Uterus (tissue), 4 donors: Measurements from ENCODE around the gene ARL8A. TPM values are rescaled to one million over a fixed set of nuclear protein-coding genes. Genes with fewer than 3 reads are reported as not detected.

Source experiments
- DNase-seq, 2 donors: peaks; one replicate each; pipeline ENCODE4 v3.0.0-alpha.2; 2019 to 2020
- H3K27ac ChIP-seq, 2 donors: fragments of 200-600 bp; sonication (generic); 1 replicate in 1 of 2; 2 replicates in 1 of 2; pipeline ENCODE4 v1.5.1; 2016 to 2018
- H3K27me3 ChIP-seq, 2 donors: fragments of 200-600 bp; sonication (generic); one replicate each; pipeline ENCODE4 v1.5.1; 2018 to 2019; ENCODE audit warnings: control low read depth in 1 of 2
- H3K36me3 ChIP-seq, 2 donors: fragments of 200-600 bp; sonication (generic); one replicate each; pipeline ENCODE4 v1.5.1; 2019; ENCODE audit warnings: control low read depth in 1 of 2
- H3K4me1 ChIP-seq, 2 donors: fragments of 200-600 bp; sonication (generic); one replicate each; pipeline ENCODE4 v1.5.1; 2018 to 2019; ENCODE audit warnings: control low read depth in 1 of 2
- H3K4me3 ChIP-seq, 2 donors: fragments of 200-600 bp; sonication (generic); 1 replicate in 1 of 2; 2 replicates in 1 of 2; pipeline ENCODE4 v1.5.1; 2018 to 2019; ENCODE audit warnings: mild to moderate bottlenecking in 1 of 2
- H3K9me3 ChIP-seq, 2 donors: fragments of 200-600 bp; sonication (generic); one replicate each; pipeline ENCODE4 v1.5.1; 2019; ENCODE audit warnings: control low read depth in 1 of 2
- CTCF ChIP-seq, 4 experiments: fragments of 200-600 bp in 2 of 4; fragments of 450-650 bp in 2 of 4; sonication (generic) in 2 of 4; IDR thresholded peaks; one replicate each; pipeline ENCODE4 v1.5.1; 2016 to 2019; ENCODE audit warnings: antibody characterized with exemption in 4 of 4, mild to moderate bottlenecking in 2 of 4, moderate library complexity in 1 of 4
- POLR2A ChIP-seq, 2 donors: fragments of 450-650 bp; IDR thresholded peaks; one replicate each; pipeline ENCODE4 v1.6.1; 2016; ENCODE audit warnings: antibody characterized with exemption in 2 of 2, mild to moderate bottlenecking in 1 of 2, moderate library complexity in 1 of 2
- intact Hi-C: fragments of 100-400 bp; cut with DNase I; formaldehyde crosslinking; loops from one replicate; pipeline ENCODE4 v1.15.1; 2023; ENCODE audit warnings: low total_unique reads
- total RNA-seq, 4 donors: library from RNA; depleted of rRNA in 3 of 4; stranded (reverse); fragments of >200 nt in 3 of 4; gene quantifications; one replicate each; pipeline versions ENCODE4 v1.1.0 to v1.2.4, GENCODE V29; 2014 to 2023
- donor health status: DM: yes; HTN: yes; CAD: no.

The ARL8A gene
- total RNA-seq, 4 donors from 2014 or later, result 4.6 to 86.2 (median 18.7) TPM

GRCh38 chr1:202158810-202159533 lies 14.4 kb upstream of the ARL8A start:
- Histone ChIP-seq H3K27me3 (no peaks in the 10 kb centered on the region), H3K9me3 (no peaks in the 10 kb centered on the region), H3K36me3 (no peaks in the 10 kb centered on the region), H3K4me1 (no peaks in the 10 kb centered on the region), H3K4me3 (no peak overlapping the region), H3K27ac (no peak overlapping the region)
- DNase-seq, result no peak
- no peak for TF ChIP-seq CTCF (IDR thresholded peaks at IDR 0.05)
- TF ChIP-seq POLR2A (IDR thresholded peaks at IDR 0.05), result no peak
- intact Hi-C loops, result no loop called here

GRCh38 chr1:202157945-202158344 lies 13.4 kb upstream of the ARL8A start:
- TF ChIP-seq CTCF (IDR thresholded peaks at IDR 0.05) (no peak), POLR2A (IDR thresholded peaks at IDR 0.05) (no peak)
- H3K27ac ChIP-seq, result no peak overlapping the region
- H3K27me3 ChIP-seq, result no peaks in the 10 kb centered on the region
- H3K4me3 ChIP-seq, result no peak overlapping the region
- no peak for DNase-seq
- no peaks in the 10 kb centered on the region for H3K9me3 ChIP-seq
- intact Hi-C loops, result no loop called here
- H3K36me3 ChIP-seq, result no peaks in the 10 kb centered on the region
- no peaks in the 10 kb centered on the region for H3K4me1 ChIP-seq

GRCh38 chr1:202156590-202156989 lies 12.1 kb upstream of the ARL8A start:
- no peak overlapping the region for H3K4me3 ChIP-seq
- no peaks in the 10 kb centered on the region for H3K4me1 ChIP-seq
- TF ChIP-seq CTCF (IDR thresholded peaks at IDR 0.05), result no peak
- intact Hi-C loops, result no loop called here
- no peaks in the 10 kb centered on the region for H3K36me3 ChIP-seq
- H3K27me3 ChIP-seq, result no peaks in the 10 kb centered on the region
- no peak for DNase-seq
- no peak overlapping the region for H3K27ac ChIP-seq
- H3K9me3 ChIP-seq, result no peaks in the 10 kb centered on the region

DNA sequence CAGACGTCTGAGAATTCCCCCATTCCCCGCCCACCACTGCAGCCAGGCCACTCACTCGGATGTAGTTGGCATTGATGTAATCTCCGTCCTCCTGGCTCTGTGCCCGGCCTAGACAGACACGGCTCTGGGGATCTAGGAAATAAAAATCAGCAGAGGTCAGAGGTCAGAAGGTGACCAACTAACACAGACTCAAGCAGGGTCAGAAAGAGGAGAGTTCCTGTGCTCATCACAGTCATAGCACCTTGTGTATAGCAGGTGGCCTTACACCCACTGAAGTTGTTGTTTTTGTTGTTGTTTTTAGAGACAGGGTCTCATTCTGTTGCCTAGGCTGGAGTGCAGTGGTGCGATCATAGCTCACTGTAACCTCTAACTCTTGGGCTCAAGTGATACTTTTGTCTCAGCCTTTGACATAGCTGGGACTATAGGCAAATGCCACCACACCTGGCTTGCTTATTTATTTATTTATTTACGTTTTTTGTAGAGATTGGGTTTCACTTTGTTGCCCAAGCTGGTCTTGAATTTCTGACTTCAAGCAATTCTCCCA lies 11.0 kb upstream of the ARL8A start:
- H3K27me3 ChIP-seq, result no peaks in the 10 kb centered on the region
- DNase-seq, result no peak
- no peaks in the 10 kb centered on the region for H3K36me3 ChIP-seq
- no peak overlapping the region for H3K4me3 ChIP-seq
- H3K4me1 ChIP-seq, result no peaks in the 10 kb centered on the region
- TF ChIP-seq POLR2A (IDR thresholded peaks at IDR 0.05), result no peak
- TF ChIP-seq CTCF (IDR thresholded peaks at IDR 0.05), result no peak
- intact Hi-C loops, result no loop called here
- no peak overlapping the region for H3K27ac ChIP-seq
- no peaks in the 10 kb centered on the region for H3K9me3 ChIP-seq

- no peaks in the 10 kb centered on the region for H3K9me3 ChIP-seq
- TF ChIP-seq POLR2A (IDR thresholded peaks at IDR 0.05) (no peak), CTCF (IDR thresholded peaks at IDR 0.05) (no peak)
- intact Hi-C loops, result no loop called here
- H3K4me1 ChIP-seq, result no peaks in the 10 kb centered on the region
- H3K27me3 ChIP-seq, result no peaks in the 10 kb centered on the region
- no peaks in the 10 kb centered on the region for H3K36me3 ChIP-seq
- DNase-seq, result no peak
- H3K4me3 ChIP-seq, result no peak overlapping the region
- no peak overlapping the region for H3K27ac ChIP-seq
Observed at GRCh38 chr1:202154766-202155477, 10.4 kb upstream of the ARL8A start.
